CD14-positive monocyte (primary cell): Measurements from ENCODE around the gene CYTL1. TPM values are rescaled to one million over a fixed set of nuclear protein-coding genes. Genes with fewer than 3 reads are reported as not detected.

Experiments used
- DNase-seq, 3 donors: peaks; one replicate each; pipeline ENCODE4 v3.0.0-alpha.2; 2011 to 2022
- H2AFZ ChIP-seq: 2 replicates; pipeline ENCODE4 v1.6.0; 2012; ENCODE audit warnings: mild to moderate bottlenecking, low read depth, low read length, inconsistent platforms; ENCODE audit not compliant: insufficient read depth, poor library complexity, severe bottlenecking
- H3K27ac ChIP-seq, 2 donors: 1 replicate in 1 of 2; 2 replicates in 1 of 2; pipeline ENCODE4 v1.5.1; 2012 to 2013; ENCODE audit warnings: low read length in 2 of 2, control low read depth in 1 of 2, inconsistent platforms in 1 of 2, low read depth in 1 of 2, mild to moderate bottlenecking in 1 of 2
- H3K27me3 ChIP-seq, 2 donors: one replicate each; pipeline versions ENCODE4 v1.6.0 to v1.6.1; 2011 to 2013; ENCODE audit warnings: low read length in 2 of 2; ENCODE audit not compliant: control insufficient read depth in 2 of 2, insufficient read depth in 2 of 2
- H3K36me3 ChIP-seq, 2 donors: replicated peaks in 1 of 2; 1 replicate in 1 of 2; 2 replicates in 1 of 2; pipeline versions ENCODE4 v1.5.1 to v1.6.1; 2012 to 2013; ENCODE audit warnings: low read length in 2 of 2, control low read depth in 1 of 2, inconsistent platforms in 1 of 2, mild to moderate bottlenecking in 1 of 2; ENCODE audit not compliant: insufficient read depth in 2 of 2, control insufficient read depth in 1 of 2
- H3K4me1 ChIP-seq, 2 donors: 1 replicate in 1 of 2; 2 replicates in 1 of 2; pipeline versions ENCODE4 v1.5.1 to v1.6.1; 2012 to 2013; ENCODE audit warnings: low read length in 2 of 2, control low read depth in 1 of 2, inconsistent platforms in 1 of 2, mild to moderate bottlenecking in 1 of 2, moderate library complexity in 1 of 2; ENCODE audit not compliant: insufficient read depth in 2 of 2, control insufficient read depth in 1 of 2
- H3K4me2 ChIP-seq: replicated peaks from 2 replicates; pipeline ENCODE3; 2012; ENCODE audit warnings: low read length, moderate library complexity, mild to moderate bottlenecking; ENCODE audit not compliant: poor library complexity, severe bottlenecking; ENCODE audit errors: extremely low read depth
- H3K4me3 ChIP-seq, 3 experiments: fragments of 200-600 bp in 1 of 3; sonication (generic) in 1 of 3; replicated peaks in 1 of 3; 1 replicate in 2 of 3; 2 replicates in 1 of 3; pipeline ENCODE4 v1.5.1; 2011 to 2013; ENCODE audit warnings: low read length in 3 of 3, mild to moderate bottlenecking in 3 of 3, control low read depth in 2 of 3, low read depth in 2 of 3, inconsistent platforms in 1 of 3, moderate library complexity in 1 of 3
- H3K79me2 ChIP-seq: 2 replicates; pipeline ENCODE4 v1.6.0; 2012; ENCODE audit warnings: mild to moderate bottlenecking, control low read depth, inconsistent platforms, low read length, moderate library complexity; ENCODE audit not compliant: insufficient read depth
- H3K9ac ChIP-seq: 2 replicates; pipeline ENCODE4 v1.6.0; 2017; ENCODE audit warnings: low read length, mild to moderate bottlenecking; ENCODE audit not compliant: insufficient read depth, poor library complexity, severe bottlenecking
- H3K9me3 ChIP-seq, 2 donors: replicated peaks in 1 of 2; 1 replicate in 1 of 2; 2 replicates in 1 of 2; pipeline versions ENCODE4 v1.5.1 to v1.6.1; 2012 to 2013; ENCODE audit warnings: low read length in 2 of 2, control low read depth in 1 of 2; ENCODE audit not compliant: control insufficient read depth in 1 of 2, insufficient read depth in 1 of 2
- H4K20me1 ChIP-seq: 2 replicates; pipeline ENCODE4 v1.6.0; 2012; ENCODE audit warnings: mild to moderate bottlenecking, low read length, control low read depth, moderate library complexity; ENCODE audit not compliant: insufficient read depth
- H3K27ac Mint-ChIP-seq, 7 donors: one replicate each; pipeline ENCODE4 v1.8.0; 2020; ENCODE audit warnings: mild to moderate bottlenecking in 7 of 7, mixed read lengths in 7 of 7, moderate library complexity in 6 of 7, inconsistent platforms in 2 of 7
- H3K27me3 Mint-ChIP-seq, 3 donors: one replicate each; pipeline ENCODE4 v1.8.0; 2021 to 2022; ENCODE audit warnings: low read depth in 3 of 3, mild to moderate bottlenecking in 3 of 3, mixed read lengths in 3 of 3, moderate library complexity in 3 of 3, inconsistent platforms in 1 of 3
- H3K36me3 Mint-ChIP-seq, 2 donors: one replicate each; pipeline ENCODE4 v1.8.0; 2020; ENCODE audit warnings: mixed read lengths in 2 of 2, inconsistent platforms in 1 of 2, mild to moderate bottlenecking in 1 of 2
- H3K4me1 Mint-ChIP-seq: one replicate; pipeline ENCODE4 v1.8.0; 2020; ENCODE audit warnings: mild to moderate bottlenecking, mixed read lengths
- H3K4me3 Mint-ChIP-seq, 2 donors: one replicate each; pipeline ENCODE4 v1.8.0; 2020; ENCODE audit warnings: mild to moderate bottlenecking in 2 of 2, mixed read lengths in 2 of 2, moderate library complexity in 1 of 2
- H3K9me3 Mint-ChIP-seq, 7 donors: one replicate each; pipeline ENCODE4 v1.8.0; 2020 to 2022; ENCODE audit warnings: mixed read lengths in 7 of 7, mild to moderate bottlenecking in 6 of 7, moderate library complexity in 6 of 7, inconsistent platforms in 2 of 7
- WGBS: methylation state at CpG from one replicate; pipeline ENCODE4 v1.1.5; 2013; ENCODE audit warnings: missing lambda C conversion rate; ENCODE audit not compliant: insufficient coverage; 5-methylcytosine and 5-hydroxymethylcytosine counted together
- intact Hi-C, 2 donors: fragments of 100-400 bp; cut with micrococcal nuclease; formaldehyde crosslinking; loops; one replicate each; pipeline versions ENCODE4 v1.15.0 to v1.15.1; 2023
- polyA plus RNA-seq, 3 donors: library from polyadenylated mRNA; depleted of rRNA in 1 of 3; unstranded in 2 of 3; stranded (reverse) in 1 of 3; fragments of 300-500 nt in 2 of 3; fragments of >200 nt in 1 of 3; fragmentation: Illumina TruSeq in 2 of 3; gene quantifications; 1 replicate in 2 of 3; 2 replicates in 1 of 3; pipeline ENCODE4 v1.2.3, GENCODE V29; 2012 to 2021
- TF ChIP-seq, protein P1 (sequence below): fragments of 200-600 bp; IDR thresholded peaks from one replicate; pipeline ENCODE4 v1.8.0; 2022; ENCODE audit warnings: antibody characterized with exemption, mild to moderate bottlenecking

Gene CYTL1
- polyA plus RNA-seq, 3 donors: 0.32 to 0.56 TPM; not detected in 1

DNA sequence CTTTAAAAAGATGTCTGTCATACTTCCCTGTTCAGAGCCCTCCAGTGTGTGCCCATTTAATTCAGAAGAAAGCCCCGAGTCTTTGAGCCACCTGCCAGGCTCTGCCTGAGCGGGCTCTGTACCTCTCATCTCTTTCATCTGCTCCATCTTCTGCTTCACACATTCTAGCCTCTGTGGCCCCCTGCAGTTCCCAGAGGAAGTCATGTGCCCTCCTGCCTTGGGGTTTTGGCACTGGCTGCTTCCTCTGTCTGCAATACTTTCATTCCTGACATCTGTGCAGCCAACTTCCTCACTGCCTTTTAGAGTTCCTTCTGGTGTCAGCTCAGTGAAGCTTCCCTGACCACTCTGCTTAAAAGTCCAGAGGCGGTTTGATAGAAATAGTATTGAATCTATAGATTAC, 25.8 kb upstream of the CYTL1 start:
- H3K36me3 Mint-ChIP-seq: peaks cover 0 to 4% of the 10 kb centered on the region in 2 donors
- Histone ChIP-seq H2AFZ (peak overlapping the region; percentile 48), H3K9ac (no peak overlapping the region), H3K4me3 (peak overlapping the region in 1 of 3 experiments; percentile 62), H3K4me2 (peak overlapping the region; percentile 74), H3K36me3 (no peaks in the 10 kb centered on the region), H3K9me3 (no peaks in the 10 kb centered on the region), H3K27me3 (no peaks in the 10 kb centered on the region), H4K20me1 (no peaks in the 10 kb centered on the region), H3K4me1 (peaks cover 50 to 59% of the 10 kb centered on the region in 2 donors), H3K27ac (peak overlapping the region; percentile 70 to 75), H3K79me2 (peaks cover 19% of the 10 kb centered on the region)
- TF ChIP-seq, protein P1, sequence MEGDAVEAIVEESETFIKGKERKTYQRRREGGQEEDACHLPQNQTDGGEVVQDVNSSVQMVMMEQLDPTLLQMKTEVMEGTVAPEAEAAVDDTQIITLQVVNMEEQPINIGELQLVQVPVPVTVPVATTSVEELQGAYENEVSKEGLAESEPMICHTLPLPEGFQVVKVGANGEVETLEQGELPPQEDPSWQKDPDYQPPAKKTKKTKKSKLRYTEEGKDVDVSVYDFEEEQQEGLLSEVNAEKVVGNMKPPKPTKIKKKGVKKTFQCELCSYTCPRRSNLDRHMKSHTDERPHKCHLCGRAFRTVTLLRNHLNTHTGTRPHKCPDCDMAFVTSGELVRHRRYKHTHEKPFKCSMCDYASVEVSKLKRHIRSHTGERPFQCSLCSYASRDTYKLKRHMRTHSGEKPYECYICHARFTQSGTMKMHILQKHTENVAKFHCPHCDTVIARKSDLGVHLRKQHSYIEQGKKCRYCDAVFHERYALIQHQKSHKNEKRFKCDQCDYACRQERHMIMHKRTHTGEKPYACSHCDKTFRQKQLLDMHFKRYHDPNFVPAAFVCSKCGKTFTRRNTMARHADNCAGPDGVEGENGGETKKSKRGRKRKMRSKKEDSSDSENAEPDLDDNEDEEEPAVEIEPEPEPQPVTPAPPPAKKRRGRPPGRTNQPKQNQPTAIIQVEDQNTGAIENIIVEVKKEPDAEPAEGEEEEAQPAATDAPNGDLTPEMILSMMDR: no peak
- H3K27ac Mint-ChIP-seq: peak overlapping the region; percentile 78 to 93 (median 88)
- DNase-seq: peak; percentile 41 to 74 (median 74)
- 0% methylated on average over 3 of the region's 3 CpGs for WGBS
- peak overlapping the region; percentile 70 to 72 for H3K4me3 Mint-ChIP-seq
- peaks cover 0 to 4% (median 0%) of the 10 kb centered on the region in 7 donors for H3K9me3 Mint-ChIP-seq
- intact Hi-C loops: no loop called here
- H3K27me3 Mint-ChIP-seq: peaks cover 0 to 2% (median 0%) of the 10 kb centered on the region in 3 donors
- peaks cover 69% of the 10 kb centered on the region for H3K4me1 Mint-ChIP-seq

DNA sequence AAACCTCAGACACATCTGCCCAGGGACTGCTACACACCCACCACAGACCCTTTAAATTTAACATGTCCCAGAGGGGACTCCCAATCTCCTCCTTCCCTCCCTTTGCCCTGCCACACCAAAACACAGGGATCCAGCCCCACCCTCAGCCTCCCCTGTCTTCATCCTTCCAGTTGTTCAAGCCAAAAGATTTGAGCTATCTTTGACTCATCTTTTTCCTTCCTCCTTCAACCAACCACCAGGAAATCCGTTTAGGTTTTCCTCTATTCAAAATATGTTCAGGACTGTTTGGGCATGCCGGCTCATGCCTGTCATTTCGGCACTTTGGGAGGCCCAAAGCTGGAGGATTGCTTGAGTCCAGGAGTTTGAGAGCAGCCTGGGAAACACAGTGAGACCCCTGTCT, 25.1 kb upstream of the CYTL1 start:
- H3K79me2 ChIP-seq: peaks cover 19% of the 10 kb centered on the region
- H4K20me1 ChIP-seq: no peaks in the 10 kb centered on the region
- intact Hi-C loops: no loop called here
- no peaks in the 10 kb centered on the region for H3K36me3 ChIP-seq
- TF ChIP-seq, protein P1: no peak
- H3K27me3 ChIP-seq: no peaks in the 10 kb centered on the region
- peak overlapping the region; percentile 74 for H3K4me2 ChIP-seq
- Mint-ChIP-seq H3K27ac (peak overlapping the region; percentile 72 to 93 (median 88)), H3K36me3 (peaks cover 3 to 7% of the 10 kb centered on the region in 2 donors), H3K4me3 (peak overlapping the region; percentile 12 to 72), H3K9me3 (peaks cover 0 to 4% (median 0%) of the 10 kb centered on the region in 7 donors), H3K4me1 (peaks cover 73% of the 10 kb centered on the region), H3K27me3 (peaks cover 0 to 2% (median 0%) of the 10 kb centered on the region in 3 donors)
- H3K4me1 ChIP-seq: peaks cover 57 to 61% of the 10 kb centered on the region in 2 donors
- H3K9ac ChIP-seq: no peak overlapping the region
- 0% methylated on average over 3 of the region's 3 CpGs for WGBS
- no peak overlapping the region for H2AFZ ChIP-seq
- DNase-seq: no peak
- peak overlapping the region in 1 of 3 experiments; percentile 62 for H3K4me3 ChIP-seq
- peak overlapping the region; percentile 70 to 75 for H3K27ac ChIP-seq
- no peaks in the 10 kb centered on the region for H3K9me3 ChIP-seq
